ENCODE data around the gene C10orf90.

Gene C10orf90

GRCh38 chr10:126595160-126595559 is 75.3 kb downstream of the C10orf90 start:
- TF ChIP-seq ZFP30 (CRISPR knock-in tag; IDR thresholded peaks at IDR 0.05), result no peak
- TF ChIP-seq CREB5 (CRISPR knock-in tag; IDR thresholded peaks at IDR 0.05; ENCODE audit: low read depth), result no peak
- TF ChIP-seq ARNTL (CRISPR knock-in tag; IDR thresholded peaks at IDR 0.05; ENCODE audit: borderline replicate concordance, low read depth), result no peak
- TF ChIP-seq TOX (CRISPR knock-in tag; IDR thresholded peaks at IDR 0.05; ENCODE audit: borderline replicate concordance), result no peak
- TF ChIP-seq ESRRG (CRISPR knock-in tag; IDR thresholded peaks at IDR 0.05), result no peak

GRCh38 chr10:126593968-126594701 is 76.4 kb downstream of the C10orf90 start:
- no peak for ATAC-seq

More at GRCh38 chr10:126595160-126595559, 75.3 kb downstream of the C10orf90 start:
- ATAC-seq, result no peak

More at GRCh38 chr10:126593968-126594701, 76.4 kb downstream of the C10orf90 start:
- TF ChIP-seq ARNTL (CRISPR knock-in tag; IDR thresholded peaks at IDR 0.05; ENCODE audit: borderline replicate concordance, low read depth) (no peak), CSRNP3 (CRISPR knock-in tag; IDR thresholded peaks at IDR 0.05) (no peak), GLIS3 (CRISPR knock-in tag; IDR thresholded peaks at IDR 0.05) (no peak), ZNF8 (CRISPR knock-in tag; IDR thresholded peaks at IDR 0.05) (no peak), CREB5 (CRISPR knock-in tag; IDR thresholded peaks at IDR 0.05; ENCODE audit: low read depth) (no peak), ZNF70 (CRISPR knock-in tag; IDR thresholded peaks at IDR 0.05) (no peak), PATZ1 (CRISPR knock-in tag; IDR thresholded peaks at IDR 0.05; ENCODE audit: borderline replicate concordance) (no peak), ZNF565 (CRISPR knock-in tag; conservative IDR thresholded peaks at IDR 0.05; ENCODE audit: low read depth) (no peak), TCF4 (CRISPR knock-in tag; IDR thresholded peaks at IDR 0.05; ENCODE audit: borderline replicate concordance) (no peak), ZFP30 (CRISPR knock-in tag; IDR thresholded peaks at IDR 0.05) (no peak), TSHZ2 (CRISPR knock-in tag; IDR thresholded peaks at IDR 0.05) (no peak), BACH2 (CRISPR knock-in tag; IDR thresholded peaks at IDR 0.05; ENCODE audit: borderline replicate concordance) (no peak), ZC3H10 (CRISPR knock-in tag; IDR thresholded peaks at IDR 0.05) (no peak), ESRRG (CRISPR knock-in tag; IDR thresholded peaks at IDR 0.05) (no peak), OSR1 (CRISPR knock-in tag; IDR thresholded peaks at IDR 0.05) (no peak), PPARA (CRISPR knock-in tag; IDR thresholded peaks at IDR 0.05; ENCODE audit: borderline replicate concordance) (no peak)
